NCI-H460 (cell line): ENCODE data around the gene NANS. TPM values are rescaled to one million over a fixed set of nuclear protein-coding genes. Genes with fewer than 3 reads are reported as not detected.

ENCODE experiments used
- DNase-seq: peaks from one replicate; pipeline ENCODE4 v3.0.0-alpha.2; 2016; ENCODE audit warnings: low read depth; ENCODE audit errors: extremely low read depth
- total RNA-seq: library from RNA; depleted of rRNA; stranded (reverse); fragments of >200 nt; shearing (Covaris generic); gene quantifications from 2 replicates; pipeline ENCODE4 v1.2.3, GENCODE V29; 2014

NANS gene
- total RNA-seq, 1 experiment from 2014 or later: 80.8 TPM

GRCh38 chr9:98037357-98037756, 19.2 kb upstream of the NANS start:
- DNase-seq: no peak

DNA sequence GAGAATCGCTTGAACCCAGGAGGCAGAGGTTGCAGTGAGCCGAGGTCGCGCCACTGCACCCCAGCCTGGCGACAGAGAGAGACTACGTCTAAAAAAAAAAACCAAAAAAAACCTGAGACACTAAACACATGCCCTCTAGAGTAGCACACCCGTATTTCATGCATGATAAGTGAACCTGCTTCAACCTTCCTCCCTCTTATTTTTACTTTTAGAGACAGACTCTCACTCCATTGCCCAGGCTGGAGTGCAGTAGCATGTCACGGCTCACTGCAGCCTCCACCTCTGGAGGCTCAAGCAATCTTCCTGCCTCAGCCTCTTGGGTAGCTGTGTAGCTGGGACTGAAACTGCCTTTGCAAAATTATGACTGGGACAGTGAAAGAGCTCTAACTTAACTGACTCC, 17.6 kb upstream of the NANS start:
- no peak for DNase-seq

- no peak for DNase-seq
Observed at GRCh38 chr9:98039607-98040017, 16.9 kb upstream of the NANS start.

GRCh38 chr9:98040212-98040611, 16.3 kb upstream of the NANS start:
- no peak for DNase-seq

GRCh38 chr9:98043915-98044314, 12.6 kb upstream of the NANS start:
- no peak for DNase-seq

GRCh38 chr9:98045234-98046179, 11.0 kb upstream of the NANS start:
- peak; percentile 37 for DNase-seq

DNA sequence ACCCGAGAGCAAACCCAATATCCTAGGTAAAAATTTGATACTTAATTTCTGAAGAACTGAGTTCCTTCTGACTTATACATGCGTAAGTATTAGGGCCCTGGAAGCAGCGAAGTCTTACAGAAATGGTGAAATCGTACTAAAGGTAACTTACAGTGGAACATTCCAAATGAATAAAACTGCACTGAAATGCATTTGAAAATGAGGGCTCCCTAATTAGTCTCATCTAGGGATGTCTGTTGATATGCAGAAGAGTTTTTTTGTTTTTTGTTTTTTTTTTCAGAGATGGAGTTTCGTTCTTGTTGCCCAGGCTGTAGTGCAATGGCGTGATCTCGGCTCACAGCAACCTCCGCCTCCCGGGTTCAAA, 10.4 kb upstream of the NANS start:
- no peak for DNase-seq

GRCh38 chr9:98047002-98047401, 9.5 kb upstream of the NANS start:
- DNase-seq: no peak

GRCh38 chr9:98049288-98050072, 7.1 kb upstream of the NANS start:
- DNase-seq: no peak

- DNase-seq: no peak
Observed at GRCh38 chr9:98050351-98050750, 6.2 kb upstream of the NANS start.

DNA sequence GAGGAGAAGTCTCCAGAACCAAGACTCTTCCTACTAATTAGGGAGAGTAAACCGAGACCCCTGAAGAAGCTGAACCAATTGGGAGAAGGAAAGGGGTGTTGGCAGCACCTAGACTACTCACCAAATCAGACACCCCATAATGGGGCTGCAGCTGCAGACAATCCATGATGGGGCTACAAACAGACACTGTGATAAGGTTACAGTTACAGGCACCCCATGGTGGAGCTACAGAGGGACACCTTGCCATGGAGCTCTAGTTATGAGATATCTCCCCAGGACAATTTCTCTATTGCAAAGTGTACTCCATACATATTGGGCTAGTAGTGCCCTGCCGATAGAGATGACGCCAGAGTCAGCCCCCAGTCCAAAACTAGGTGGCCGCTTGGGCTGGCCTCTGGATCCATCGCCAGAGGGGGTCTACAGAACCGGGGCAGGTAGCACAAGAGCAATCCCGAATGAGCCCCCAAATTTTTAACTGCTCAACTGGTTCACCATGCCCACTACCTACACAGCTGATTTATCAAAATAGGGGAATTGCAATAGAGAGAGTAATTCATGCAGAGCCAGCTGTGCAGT, 2.1 kb upstream of the NANS start:
- no peak for DNase-seq

DNA sequence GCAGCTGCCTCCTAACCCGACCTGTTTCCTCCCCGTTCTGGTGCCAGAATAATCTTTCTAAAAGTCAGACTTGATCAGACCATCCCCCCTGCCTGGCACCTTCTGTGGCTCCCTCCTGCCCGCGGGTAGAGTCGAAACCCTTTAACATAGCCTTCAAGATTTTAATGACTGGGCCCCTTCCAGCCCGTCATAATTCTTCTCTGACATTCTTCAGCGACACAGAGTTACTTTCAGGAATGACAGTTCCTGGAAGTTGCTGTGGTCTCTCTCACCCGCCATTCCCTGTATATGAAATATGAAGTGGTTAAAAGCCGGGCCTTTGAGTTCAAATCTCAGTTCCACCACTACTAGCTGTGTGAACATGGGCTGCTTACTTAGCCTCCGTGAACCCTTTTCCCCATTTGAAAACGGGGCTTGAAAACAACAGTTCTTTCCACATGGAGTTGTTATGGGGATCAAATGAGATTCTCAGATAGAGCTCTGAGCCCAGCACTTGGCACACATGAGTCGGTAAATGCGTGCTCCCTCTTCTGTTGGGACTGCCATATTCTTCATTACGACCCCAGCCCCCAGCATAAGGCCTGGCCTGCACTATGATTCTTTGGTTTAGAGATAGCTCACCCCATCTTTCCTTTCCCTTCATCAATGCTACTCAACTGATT, 737 bp downstream of the NANS start:
- peak; percentile 5 for DNase-seq

DNA sequence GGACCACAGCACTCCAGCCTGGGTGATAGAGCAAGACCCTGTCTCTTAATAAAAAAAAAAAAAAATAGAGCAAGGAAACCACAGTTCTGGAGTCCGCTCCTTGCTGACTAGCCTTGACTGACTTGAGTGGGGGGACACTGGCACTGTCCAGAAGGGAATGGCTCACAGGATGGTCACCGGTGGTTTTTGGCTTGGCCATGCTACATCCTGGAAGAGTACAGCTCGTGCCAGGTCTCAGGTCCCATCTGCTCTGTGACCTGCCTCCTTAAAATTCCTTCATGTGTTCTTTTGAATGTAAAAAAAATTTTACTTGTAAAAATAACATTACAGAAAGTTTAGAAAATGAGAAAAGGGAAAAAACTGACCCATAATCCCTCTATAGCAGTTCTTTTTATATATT, 5.6 kb downstream of the NANS start:
- no peak for DNase-seq

DNA sequence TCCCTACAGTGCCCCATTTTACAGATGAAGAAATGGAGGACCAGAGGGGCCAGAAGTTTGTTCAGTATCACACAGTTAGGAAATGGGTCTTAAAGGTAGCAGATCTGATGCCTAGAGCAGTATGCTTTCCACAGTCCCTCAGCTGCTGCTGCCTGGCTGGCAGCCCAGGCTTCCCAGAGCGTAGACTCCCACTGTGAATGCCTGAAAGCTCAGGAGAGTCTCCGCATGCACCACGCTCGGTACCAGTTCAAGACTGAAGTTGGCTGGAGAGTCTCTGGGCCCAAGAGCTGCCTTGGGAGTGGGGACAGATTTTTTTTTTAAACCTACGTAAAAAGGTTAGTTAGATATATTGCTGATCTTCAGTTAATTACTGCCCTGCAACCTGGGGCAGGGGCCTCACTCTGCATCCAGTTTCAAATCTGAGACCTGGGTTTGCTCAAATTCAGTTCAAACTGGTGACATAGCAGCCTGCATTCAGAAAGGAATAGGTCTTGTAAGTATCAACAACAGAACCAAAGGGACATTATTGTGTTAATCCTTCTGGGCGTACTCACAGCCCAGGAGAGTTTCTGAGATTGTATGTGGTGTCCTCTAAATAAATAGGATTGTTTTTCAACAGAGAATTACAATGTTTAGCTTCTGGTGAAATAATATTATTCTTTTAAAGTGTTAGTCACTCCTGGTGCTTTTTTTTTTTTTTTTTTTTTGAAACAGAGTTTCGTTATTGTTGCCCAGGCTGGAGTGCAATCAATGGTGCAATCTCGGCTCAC, 8.3 kb downstream of the NANS start:
- DNase-seq: no peak

DNA sequence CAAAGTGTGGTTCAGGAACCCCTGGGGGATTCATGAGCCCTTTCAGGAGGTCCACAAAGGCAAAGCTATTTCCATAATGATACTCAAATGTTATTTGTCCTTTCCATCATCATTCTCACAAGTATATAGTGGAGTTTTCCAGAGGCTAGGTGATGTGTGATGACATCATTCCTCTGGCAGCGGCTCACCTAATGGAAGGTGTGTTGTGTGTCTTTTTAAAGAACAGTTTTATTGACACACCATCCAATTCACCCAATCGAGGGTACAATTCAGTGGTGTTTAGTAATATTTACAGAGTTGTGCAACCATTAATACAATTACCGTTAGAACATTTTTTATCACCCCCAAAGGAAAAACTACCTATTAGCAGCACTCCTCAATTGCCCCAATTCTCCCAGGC, 9.7 kb downstream of the NANS start:
- no peak for DNase-seq

- DNase-seq: no peak
Observed at GRCh38 chr9:98067184-98067583, 10.7 kb downstream of the NANS start.

DNA sequence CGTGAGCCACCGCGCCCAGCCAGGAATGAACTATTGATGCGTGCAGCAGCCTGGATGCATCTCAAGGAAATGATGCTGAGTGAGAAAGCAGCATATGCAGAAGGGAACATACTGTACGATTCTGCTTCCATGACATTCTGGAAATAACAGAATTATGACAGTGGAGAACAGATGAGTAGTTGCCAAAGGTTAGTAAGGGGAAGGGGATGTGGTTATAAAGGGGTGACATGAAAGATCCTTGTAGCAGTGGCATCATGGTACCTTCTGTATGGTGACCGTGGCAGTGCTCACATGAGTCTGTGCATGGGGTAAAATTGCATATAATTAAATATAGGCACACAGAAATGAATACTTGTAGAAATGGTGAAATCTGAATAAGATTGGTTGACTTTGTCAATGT, 13.0 kb downstream of the NANS start:
- no peak for DNase-seq

DNA sequence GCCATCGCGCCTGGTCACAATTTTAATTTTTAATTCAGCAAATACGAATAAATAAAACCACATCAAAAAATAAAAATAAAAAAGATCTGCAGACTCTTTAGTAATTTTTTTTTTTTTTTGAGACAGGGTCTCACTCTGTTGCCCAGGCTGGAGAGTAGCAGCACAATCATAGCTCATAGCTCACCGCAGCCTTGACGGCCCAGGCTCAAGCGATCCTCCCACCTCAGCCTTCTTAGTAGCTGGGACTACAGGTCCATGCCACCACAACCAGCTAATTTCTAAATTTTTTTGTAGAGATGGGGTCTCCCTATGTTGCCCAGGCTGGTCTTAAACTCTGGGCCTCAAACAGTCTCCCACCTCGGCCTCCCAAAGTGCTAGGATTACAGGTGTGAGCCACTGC, 14.2 kb downstream of the NANS start:
- no peak for DNase-seq

GRCh38 chr9:98071737-98072136, 15.2 kb downstream of the NANS start:
- DNase-seq: no peak
